Endothelial cell of umbilical vein (primary cell): ENCODE results near the gene MRPS26.

Experiments used
- CTCF ChIP-seq, 2 donors: IDR thresholded peaks; 1 replicate in 1 of 2; 2 replicates in 1 of 2; pipeline ENCODE4 v1.5.1; 2011; ENCODE audit warnings: low read length in 2 of 2, mild to moderate bottlenecking in 2 of 2, moderate library complexity in 2 of 2, control low read depth in 1 of 2, inconsistent platforms in 1 of 2, low read depth in 1 of 2; ENCODE audit not compliant: insufficient read depth in 1 of 2; ENCODE audit errors: extremely low read depth in 1 of 2
- POLR2AphosphoS5 ChIP-seq: IDR thresholded peaks from 2 replicates; pipeline ENCODE4 v1.6.1; 2012; ENCODE audit warnings: low read depth, mild to moderate bottlenecking, control low read depth, low read length, moderate library complexity; ENCODE audit not compliant: insufficient read depth

DNA sequence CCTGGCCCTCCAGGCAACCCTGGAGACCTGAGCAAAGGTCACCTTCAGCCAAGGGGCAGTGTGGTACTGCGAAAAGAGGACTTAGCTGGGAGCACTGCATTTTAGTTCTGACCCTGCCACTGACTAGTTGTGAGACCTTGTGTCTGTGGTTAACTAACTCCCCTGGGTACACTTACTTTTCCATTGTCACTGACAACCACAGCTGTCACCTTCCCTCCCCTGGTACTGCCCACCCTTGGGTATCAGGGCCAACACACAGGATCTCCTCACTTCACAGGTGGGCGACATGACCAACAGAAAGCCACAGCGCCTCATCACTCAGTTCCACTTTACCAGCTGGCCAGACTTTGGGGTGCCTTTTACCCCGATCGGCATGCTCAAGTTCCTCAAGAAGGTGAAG, 24.1 kb upstream of the MRPS26 start:
- no peak for TF ChIP-seq POLR2AphosphoS5
- no peak for TF ChIP-seq CTCF (IDR thresholded peaks at IDR 0.05; ENCODE audit: extremely low read depth in 1 of 2, insufficient read depth in 1 of 2, low read depth in 1 of 2, low read length in 2 of 2)
